ENCODE data around the gene RFX2. TPM values are rescaled to one million over a fixed set of nuclear protein-coding genes. Genes with fewer than 3 reads are reported as not detected.
"Not testable (repeated sequence)": the region's sequence is repeated elsewhere in the genome, so short reads cannot be mapped to it uniquely, and the experiment has no call there.

The RFX2 gene
- polyA plus RNA-seq, 6 donors from 2014 or later = 0.89 to 5.9 (median 1.2) TPM

DNA sequence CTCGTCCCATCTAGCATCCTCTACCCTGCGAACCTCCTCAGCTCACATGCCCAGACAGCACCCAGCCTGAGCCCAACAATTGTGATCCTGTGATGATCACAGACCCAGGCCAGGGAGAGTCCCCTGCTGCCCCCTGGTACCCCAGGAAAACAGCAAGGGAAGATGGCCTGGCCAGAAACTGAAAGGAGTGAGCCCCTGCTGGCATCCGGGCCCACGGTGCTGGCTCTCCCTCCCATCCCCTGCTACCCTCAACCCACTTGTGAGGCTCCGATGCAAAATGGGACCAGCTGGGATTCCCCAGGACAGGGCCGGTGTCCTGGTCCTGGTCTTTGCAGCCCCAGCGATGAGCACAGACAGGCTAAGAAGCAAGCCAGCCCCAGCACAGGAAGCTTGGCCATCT, 146.4 kb downstream of the RFX2 start:
- no peaks in the 10 kb centered on the region for H3K27me3 Mint-ChIP-seq
- no peak overlapping the region for H3K27ac Mint-ChIP-seq
- ATAC-seq (ENCODE audit: low read depth in 2 of 2) (no peak), DNase-seq (no peak)
- peak overlapping the region in 2 of 8 donors; percentile 0 to 25 for H3K4me3 Mint-ChIP-seq
- peaks cover 65 to 92% (median 65%) of the 10 kb centered on the region in 3 donors for H3K4me1 Mint-ChIP-seq
- no peaks in the 10 kb centered on the region for H3K36me3 Mint-ChIP-seq
- no peaks in the 10 kb centered on the region for H3K9me3 Mint-ChIP-seq

DNA sequence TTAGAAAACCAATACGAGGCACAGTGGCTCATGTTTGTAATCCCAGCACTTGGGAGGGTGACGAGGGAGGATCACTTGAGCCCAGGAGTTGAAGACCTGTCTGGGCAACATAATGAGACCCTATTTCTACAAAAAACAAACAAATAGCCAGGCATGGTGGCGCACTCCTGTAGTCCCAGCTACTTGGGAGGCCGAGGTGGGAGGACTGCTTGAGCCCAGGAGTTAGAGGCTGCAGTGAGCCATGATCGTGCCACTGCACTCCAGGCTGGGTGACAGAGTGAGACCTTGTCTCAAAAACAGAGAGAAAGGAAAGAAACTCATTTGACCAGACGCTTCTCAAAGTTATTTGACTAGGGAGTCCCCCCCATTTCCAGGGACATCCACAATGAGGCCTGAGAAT, 147.0 kb downstream of the RFX2 start:
- H3K9me3 Mint-ChIP-seq = not testable (repeated sequence)

DNA sequence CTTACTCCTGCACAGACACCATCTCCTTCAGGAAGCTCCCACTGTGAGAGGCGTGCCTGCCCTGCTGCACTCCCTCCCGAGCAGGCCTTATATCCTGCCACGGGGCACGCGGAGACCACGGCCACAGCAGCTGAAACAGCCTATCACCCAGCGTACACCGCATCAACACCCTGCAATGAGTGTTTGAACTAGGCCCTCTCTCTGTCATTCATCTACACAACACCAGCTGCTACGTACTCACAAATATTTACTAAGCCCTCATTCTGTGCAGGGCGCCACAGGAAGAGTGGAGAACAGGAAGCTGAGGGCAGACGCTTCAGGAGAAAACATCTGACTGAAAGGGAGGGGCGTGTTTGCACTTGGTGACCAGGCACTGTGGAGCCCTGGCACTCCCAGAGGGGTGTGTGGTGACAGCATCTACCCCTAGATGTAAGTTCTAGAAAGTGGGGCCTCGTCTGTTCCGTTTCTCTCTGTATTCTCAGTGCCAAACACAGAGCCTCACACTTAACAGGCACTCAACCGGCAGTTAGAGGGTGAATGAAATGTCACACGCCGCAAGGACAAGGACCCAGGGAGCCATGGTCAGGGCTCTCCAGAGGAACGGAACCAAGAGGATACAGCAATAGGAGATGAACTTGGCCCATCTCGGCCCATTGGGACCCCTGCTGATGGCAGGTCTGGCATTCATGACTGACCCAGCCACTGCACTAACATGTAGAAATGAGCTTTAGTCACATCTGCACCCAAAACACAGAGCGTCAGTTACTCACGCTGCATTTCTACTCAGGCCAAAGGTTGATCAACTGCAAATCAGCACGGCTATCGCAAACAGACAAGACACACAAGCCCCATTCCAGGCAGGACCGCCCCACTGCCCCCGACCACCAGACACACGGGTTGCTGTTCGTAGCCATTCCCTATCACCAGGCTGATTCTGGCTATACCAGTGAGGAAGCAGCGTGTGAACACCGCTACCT, 148.0 kb downstream of the RFX2 start:
- no peaks in the 10 kb centered on the region for H3K9me3 Mint-ChIP-seq

More for the DNA sequence above, 147.0 kb downstream of the RFX2 start:
- peak overlapping the region in 3 of 6 donors; percentile 49 to 90 (median 74) for H3K27ac Mint-ChIP-seq
- peak overlapping the region in 4 of 8 donors; percentile 15 to 88 (median 68) for H3K4me3 Mint-ChIP-seq
- not testable (repeated sequence) for ATAC-seq (ENCODE audit: low read depth in 2 of 2); H3K27me3 Mint-ChIP-seq; H3K36me3 Mint-ChIP-seq; DNase-seq
- peaks cover 59 to 87% (median 61%) of the 10 kb centered on the region in 3 donors for H3K4me1 Mint-ChIP-seq

DNA sequence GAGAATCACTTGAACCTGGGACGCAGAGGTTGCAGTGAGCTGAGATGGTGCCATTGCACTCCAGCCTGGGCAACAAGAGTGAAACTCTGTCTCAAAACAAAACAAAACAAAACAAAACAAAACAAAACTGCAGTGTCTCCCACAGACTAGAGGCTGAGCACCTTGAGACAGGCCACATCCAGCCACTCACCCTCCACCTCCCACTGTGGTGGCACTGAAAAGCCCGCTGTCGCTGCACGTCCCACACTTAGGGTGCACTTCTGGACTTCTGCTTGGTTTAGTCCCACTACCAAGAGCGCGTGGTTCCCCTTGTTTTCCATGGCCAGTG, 148.7 kb downstream of the RFX2 start:
- peak overlapping the region in 7 of 8 donors; percentile 53 to 88 (median 86) for H3K4me3 Mint-ChIP-seq
- peak; percentile 6 to 10 for ATAC-seq (ENCODE audit: low read depth in 2 of 2)
- H3K27me3 Mint-ChIP-seq, H3K36me3 Mint-ChIP-seq, H3K9me3 Mint-ChIP-seq, DNase-seq: not testable (repeated sequence)
- H3K4me1 Mint-ChIP-seq = peaks cover 53 to 80% (median 56%) of the 10 kb centered on the region in 3 donors
- H3K27ac Mint-ChIP-seq = peak overlapping the region in 5 of 6 donors; percentile 90 to 96 (median 93)

More for the DNA sequence above, 148.0 kb downstream of the RFX2 start:
- ATAC-seq (ENCODE audit: low read depth in 2 of 2) (peak; percentile 89), DNase-seq (peak; percentile 40)
- peak overlapping the region; percentile 53 to 96 (median 92) for H3K27ac Mint-ChIP-seq
- H3K27me3 Mint-ChIP-seq = no peaks in the 10 kb centered on the region
- H3K4me3 Mint-ChIP-seq = peak overlapping the region in 7 of 8 donors; percentile 53 to 88 (median 86)
- no peaks in the 10 kb centered on the region for H3K36me3 Mint-ChIP-seq
- H3K4me1 Mint-ChIP-seq = peaks cover 54 to 83% (median 56%) of the 10 kb centered on the region in 3 donors

DNA sequence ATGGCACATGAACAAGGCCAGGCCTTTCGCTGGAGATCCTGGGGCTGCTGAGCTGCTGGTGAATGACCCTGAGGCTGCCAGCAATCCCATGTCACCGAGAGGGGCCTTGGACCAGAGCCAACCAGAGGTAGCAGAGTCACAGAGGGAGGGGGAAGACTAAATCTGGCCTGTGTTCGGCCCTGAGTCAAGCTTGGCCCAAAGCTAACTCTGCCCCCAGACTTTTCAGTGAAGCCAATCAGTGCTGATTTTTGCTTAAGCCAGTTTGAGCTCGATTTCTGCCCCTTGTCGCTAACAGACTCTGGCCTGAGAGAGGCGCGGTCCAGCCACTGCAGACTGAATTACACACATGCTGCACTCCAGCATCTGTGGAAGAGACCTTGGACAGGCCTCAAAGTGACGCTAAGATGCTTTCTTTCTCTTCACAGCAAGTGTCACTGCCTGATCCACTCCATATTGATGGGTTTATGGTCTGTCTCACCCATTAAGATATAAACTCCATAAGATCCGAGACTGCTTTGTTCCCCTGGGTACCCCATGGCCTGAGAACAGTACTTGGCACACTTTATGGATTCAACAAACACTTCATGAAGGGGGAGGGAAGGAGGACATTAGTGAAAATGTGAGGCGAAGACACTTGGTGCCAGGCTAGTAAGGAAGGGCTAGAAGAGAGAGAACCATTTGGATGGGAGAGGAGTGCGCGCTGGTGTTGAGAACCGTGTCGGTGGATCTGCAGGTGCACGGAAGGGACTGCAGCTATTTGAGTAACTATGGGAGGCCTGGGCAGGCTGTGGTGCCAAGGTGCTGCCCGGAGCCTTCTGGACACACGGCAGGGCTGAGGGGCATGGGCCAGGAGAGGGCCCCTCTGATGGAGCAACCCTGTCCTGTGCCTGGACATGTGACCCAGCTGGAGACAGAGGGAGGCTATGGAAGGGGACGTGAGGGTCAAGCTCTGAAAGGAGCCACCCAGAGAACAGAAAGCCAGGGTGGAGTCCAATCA, 150.0 kb downstream of the RFX2 start:
- no peak for DNase-seq
- Mint-ChIP-seq H3K36me3 (no peaks in the 10 kb centered on the region), H3K4me1 (peaks cover 54 to 83% (median 63%) of the 10 kb centered on the region in 3 donors), H3K27me3 (no peaks in the 10 kb centered on the region), H3K4me3 (peak overlapping the region in 4 of 8 donors; percentile 36 to 45 (median 40)), H3K9me3 (no peaks in the 10 kb centered on the region), H3K27ac (peak overlapping the region in 4 of 6 donors; percentile 21 to 80 (median 71))
- ATAC-seq (ENCODE audit: low read depth in 2 of 2) = no peak

DNA sequence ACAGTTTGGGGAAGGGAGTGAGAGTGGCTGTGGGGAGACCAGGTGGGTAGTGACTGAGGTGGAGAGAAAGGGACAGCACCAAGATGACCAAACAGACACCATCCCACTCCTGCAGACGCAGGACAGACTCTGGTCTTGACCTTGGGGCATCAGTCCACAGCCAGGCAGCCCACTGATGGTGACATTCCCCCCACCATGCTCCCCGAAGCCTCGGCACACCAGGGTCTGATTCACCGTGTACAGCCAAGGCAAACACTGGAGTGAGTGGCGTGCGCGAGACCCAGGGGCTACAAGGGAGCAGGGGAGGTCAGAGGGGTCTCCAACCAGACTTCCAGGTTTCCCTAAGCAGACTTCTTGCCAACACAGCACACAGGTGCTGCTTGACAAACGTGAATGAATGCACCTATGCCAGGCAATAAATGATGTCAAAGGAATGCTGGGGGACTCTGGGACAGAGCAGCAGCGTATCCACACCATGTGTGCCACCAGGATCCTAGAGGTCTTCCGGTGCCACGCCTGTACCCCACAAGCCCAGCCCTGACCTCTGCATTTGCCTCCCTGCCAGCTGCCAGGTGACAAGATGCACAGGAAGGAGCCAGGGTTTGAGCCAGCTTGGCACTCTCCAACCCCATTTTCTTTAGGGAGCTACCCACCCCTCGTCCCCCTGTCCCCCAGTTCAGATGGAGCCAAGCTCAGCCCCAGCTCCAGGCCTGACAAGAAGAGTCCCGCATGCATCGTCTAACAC, 150.9 kb downstream of the RFX2 start:
- H3K4me3 Mint-ChIP-seq = peak overlapping the region in 1 of 8 donors; percentile 44
- no peaks in the 10 kb centered on the region for H3K27me3 Mint-ChIP-seq
- H3K36me3 Mint-ChIP-seq = peaks cover 0 to 1% of the 10 kb centered on the region in 2 donors
- ATAC-seq (ENCODE audit: low read depth in 2 of 2) (no peak), DNase-seq (no peak)
- peak overlapping the region in 4 of 6 donors; percentile 43 to 84 (median 64) for H3K27ac Mint-ChIP-seq
- H3K4me1 Mint-ChIP-seq = peaks cover 49 to 83% (median 65%) of the 10 kb centered on the region in 3 donors
- H3K9me3 Mint-ChIP-seq = no peaks in the 10 kb centered on the region

DNA sequence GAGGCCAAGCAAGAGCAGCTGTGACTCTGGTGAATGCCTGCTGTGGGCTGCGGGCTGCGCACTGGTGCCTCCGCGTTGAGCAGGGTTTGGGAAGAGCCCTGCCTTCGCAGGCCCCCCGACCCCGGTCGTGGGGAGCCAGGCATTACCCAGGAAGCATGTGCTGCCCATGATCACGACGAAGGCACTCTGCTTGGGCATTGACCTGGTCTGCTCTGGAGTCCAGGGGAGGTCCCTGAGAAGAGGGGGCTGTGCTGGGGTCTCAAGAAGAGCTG, 151.5 kb downstream of the RFX2 start:
- Mint-ChIP-seq H3K4me1 (peaks cover 51 to 84% (median 65%) of the 10 kb centered on the region in 3 donors), H3K9me3 (no peaks in the 10 kb centered on the region), H3K27ac (peak overlapping the region in 4 of 6 donors; percentile 43 to 84 (median 64)), H3K36me3 (peaks cover 0 to 6% of the 10 kb centered on the region in 2 donors), H3K27me3 (no peaks in the 10 kb centered on the region), H3K4me3 (no peak overlapping the region)
- ATAC-seq (ENCODE audit: low read depth in 2 of 2) (no peak), DNase-seq (no peak)

DNA sequence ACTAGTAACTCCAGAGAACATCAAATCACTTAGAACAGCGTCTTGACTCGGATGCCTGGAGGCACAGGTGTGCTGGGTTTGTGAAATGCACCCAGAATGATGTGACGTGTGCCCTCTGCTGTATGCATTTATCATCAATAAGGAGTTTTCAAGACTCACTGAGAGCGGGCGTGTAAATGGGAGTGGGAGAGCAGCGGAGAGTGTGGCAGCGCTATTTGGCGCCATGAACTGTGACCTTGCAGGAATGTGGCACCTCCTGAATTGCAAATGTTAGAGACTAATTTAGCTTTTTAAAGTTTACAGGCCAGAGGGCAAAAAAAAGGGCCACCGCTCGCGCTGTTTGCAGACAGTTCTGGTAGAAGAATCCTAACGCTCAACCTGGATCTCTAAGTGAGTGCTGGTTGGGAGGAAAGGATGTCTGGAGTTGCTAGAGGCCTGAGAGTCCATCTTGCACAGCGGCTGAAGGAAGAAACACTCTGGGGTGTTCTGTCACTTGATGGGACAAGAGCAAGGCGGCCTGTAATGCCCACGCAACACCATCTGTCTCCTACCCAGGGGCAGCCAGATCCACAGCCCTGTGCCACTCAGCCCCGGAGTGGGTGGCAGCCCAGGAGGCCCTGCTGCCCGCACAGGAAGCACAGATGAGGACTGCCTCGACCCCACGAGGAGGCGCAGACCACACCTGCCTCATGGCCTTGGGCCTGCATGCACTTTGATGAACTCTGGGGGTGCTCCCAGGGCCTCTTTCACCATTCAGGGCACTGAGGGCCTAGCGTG, 152.0 kb downstream of the RFX2 start:
- Mint-ChIP-seq H3K4me3 (peak overlapping the region in 2 of 8 donors; percentile 27 to 71), H3K4me1 (peaks cover 54 to 84% (median 65%) of the 10 kb centered on the region in 3 donors), H3K27ac (peak overlapping the region in 2 of 6 donors; percentile 44 to 85), H3K27me3 (no peaks in the 10 kb centered on the region), H3K9me3 (no peaks in the 10 kb centered on the region), H3K36me3 (peaks cover 0 to 6% of the 10 kb centered on the region in 2 donors)
- ATAC-seq (ENCODE audit: low read depth in 2 of 2) (no peak), DNase-seq (no peak)

DNA sequence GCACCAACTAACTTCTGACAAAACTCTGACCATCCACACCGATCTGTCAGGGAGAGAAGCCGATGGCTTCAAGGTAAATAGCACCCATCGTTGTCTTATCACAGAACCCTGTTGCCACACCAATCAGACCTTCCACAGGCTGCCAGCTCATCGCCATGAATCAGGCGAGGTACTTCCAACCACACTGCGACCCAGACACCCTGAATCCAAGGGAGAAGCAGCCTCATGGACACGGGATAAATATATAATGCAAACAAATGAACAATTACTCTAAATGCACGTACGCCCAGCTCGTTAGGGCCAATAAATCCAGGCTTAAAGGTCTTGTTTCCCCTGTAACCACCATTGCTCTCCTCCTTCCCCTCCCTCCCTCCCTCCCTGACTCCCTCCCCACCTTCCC, 153.1 kb downstream of the RFX2 start:
- no peaks in the 10 kb centered on the region for H3K27me3 Mint-ChIP-seq
- peaks cover 0 to 6% of the 10 kb centered on the region in 2 donors for H3K36me3 Mint-ChIP-seq
- H3K9me3 Mint-ChIP-seq = no peaks in the 10 kb centered on the region
- H3K27ac Mint-ChIP-seq = no peak overlapping the region
- H3K4me3 Mint-ChIP-seq = no peak overlapping the region
- H3K4me1 Mint-ChIP-seq = peaks cover 56 to 84% (median 65%) of the 10 kb centered on the region in 3 donors
- no peak for ATAC-seq (ENCODE audit: low read depth in 2 of 2)
- no peak for DNase-seq

DNA sequence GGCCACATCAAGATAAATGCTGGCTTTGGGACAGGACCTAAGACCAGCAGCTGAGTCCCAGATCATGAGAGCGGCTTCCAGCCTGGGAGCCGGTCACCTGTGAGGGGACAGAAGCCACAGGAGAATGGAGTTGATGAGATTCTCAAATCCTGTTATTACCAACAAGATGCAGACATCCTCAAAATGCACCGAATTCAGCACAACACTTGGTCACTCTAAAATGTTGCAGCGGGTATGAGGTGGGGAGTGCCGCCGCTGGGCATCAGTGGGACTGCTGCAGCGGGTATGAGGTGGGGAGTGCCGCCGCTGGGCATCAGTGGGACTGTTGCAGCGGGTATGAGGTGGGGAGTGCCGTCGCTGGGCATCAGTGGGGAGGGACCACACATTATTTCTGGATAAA, 153.6 kb downstream of the RFX2 start:
- no peak overlapping the region for H3K4me3 Mint-ChIP-seq
- peaks cover 54 to 84% (median 65%) of the 10 kb centered on the region in 3 donors for H3K4me1 Mint-ChIP-seq
- H3K27ac Mint-ChIP-seq = peak overlapping the region in 1 of 6 donors; percentile 24
- H3K27me3 Mint-ChIP-seq = no peaks in the 10 kb centered on the region
- no peaks in the 10 kb centered on the region for H3K9me3 Mint-ChIP-seq
- no peak for DNase-seq
- no peak for ATAC-seq (ENCODE audit: low read depth in 2 of 2)
- peaks cover 0 to 6% of the 10 kb centered on the region in 2 donors for H3K36me3 Mint-ChIP-seq

DNA sequence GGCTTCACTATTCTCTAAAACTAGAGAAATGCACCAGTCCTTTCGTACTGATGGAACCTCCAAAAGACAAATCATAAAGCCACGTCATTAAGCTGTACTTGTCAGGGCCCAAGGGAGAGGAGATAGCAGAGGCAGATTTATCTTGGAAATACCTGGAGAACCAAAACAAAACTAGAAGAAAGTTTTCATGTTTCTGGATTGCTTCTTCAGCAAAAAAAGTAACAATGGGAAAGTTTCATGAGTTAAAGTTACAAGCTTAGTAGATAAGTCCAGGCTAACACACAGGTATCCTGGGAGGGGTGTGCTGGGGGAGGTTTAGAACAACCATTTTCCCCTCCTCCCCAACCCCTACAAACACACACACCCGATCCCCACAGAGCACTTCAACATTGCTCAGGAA, 154.0 kb downstream of the RFX2 start:
- peaks cover 57 to 84% (median 65%) of the 10 kb centered on the region in 3 donors for H3K4me1 Mint-ChIP-seq
- H3K4me3 Mint-ChIP-seq = no peak overlapping the region
- no peak for DNase-seq
- H3K36me3 Mint-ChIP-seq = peaks cover 0 to 6% of the 10 kb centered on the region in 2 donors
- peak overlapping the region in 2 of 6 donors; percentile 4 to 44 for H3K27ac Mint-ChIP-seq
- no peaks in the 10 kb centered on the region for H3K9me3 Mint-ChIP-seq
- no peaks in the 10 kb centered on the region for H3K27me3 Mint-ChIP-seq
- no peak for ATAC-seq (ENCODE audit: low read depth in 2 of 2)

DNA sequence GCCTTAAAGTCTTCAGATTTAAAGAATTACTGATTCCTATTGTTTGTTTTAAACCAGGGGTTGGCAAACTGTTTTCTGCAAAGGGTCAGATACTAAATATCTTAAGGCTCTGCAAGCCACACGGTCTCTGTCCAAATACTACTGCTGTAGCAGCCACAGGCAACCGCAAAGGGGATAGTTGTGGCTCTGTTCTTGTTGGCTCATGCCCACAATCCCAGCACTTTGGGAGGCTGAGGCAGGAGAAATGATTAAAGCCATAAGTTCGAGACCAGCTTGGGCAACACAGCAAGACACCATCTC, 154.7 kb downstream of the RFX2 start:
- no peak for DNase-seq
- no peak for ATAC-seq (ENCODE audit: low read depth in 2 of 2)
- H3K36me3 Mint-ChIP-seq = peaks cover 0 to 6% of the 10 kb centered on the region in 2 donors
- peaks cover 59 to 84% (median 66%) of the 10 kb centered on the region in 3 donors for H3K4me1 Mint-ChIP-seq
- no peak overlapping the region for H3K4me3 Mint-ChIP-seq
- H3K9me3 Mint-ChIP-seq = no peaks in the 10 kb centered on the region
- no peaks in the 10 kb centered on the region for H3K27me3 Mint-ChIP-seq
- H3K27ac Mint-ChIP-seq = peak overlapping the region in 1 of 6 donors; percentile 32

Measured in naive B cell (primary cell).